Uterus (tissue), 4 donors: ENCODE data around the gene FAM107A. TPM values are rescaled to one million over a fixed set of nuclear protein-coding genes. Genes with fewer than 3 reads are reported as not detected.
A peak's percentile ranks its signal among the peaks of the same experiment; 100 is the strongest.

Source experiments
- DNase-seq, 2 donors: peaks; one replicate each; pipeline ENCODE4 v3.0.0-alpha.2; 2019 to 2020
- H3K27ac ChIP-seq, 2 donors: fragments of 200-600 bp; sonication (generic); 1 replicate in 1 of 2; 2 replicates in 1 of 2; pipeline ENCODE4 v1.5.1; 2016 to 2018
- H3K27me3 ChIP-seq, 2 donors: fragments of 200-600 bp; sonication (generic); one replicate each; pipeline ENCODE4 v1.5.1; 2018 to 2019; ENCODE audit warnings: control low read depth in 1 of 2
- H3K36me3 ChIP-seq, 2 donors: fragments of 200-600 bp; sonication (generic); one replicate each; pipeline ENCODE4 v1.5.1; 2019; ENCODE audit warnings: control low read depth in 1 of 2
- H3K4me1 ChIP-seq, 2 donors: fragments of 200-600 bp; sonication (generic); one replicate each; pipeline ENCODE4 v1.5.1; 2018 to 2019; ENCODE audit warnings: control low read depth in 1 of 2
- H3K4me3 ChIP-seq, 2 donors: fragments of 200-600 bp; sonication (generic); 1 replicate in 1 of 2; 2 replicates in 1 of 2; pipeline ENCODE4 v1.5.1; 2018 to 2019; ENCODE audit warnings: mild to moderate bottlenecking in 1 of 2
- H3K9me3 ChIP-seq, 2 donors: fragments of 200-600 bp; sonication (generic); one replicate each; pipeline ENCODE4 v1.5.1; 2019; ENCODE audit warnings: control low read depth in 1 of 2
- CTCF ChIP-seq, 4 experiments: fragments of 200-600 bp in 2 of 4; fragments of 450-650 bp in 2 of 4; sonication (generic) in 2 of 4; IDR thresholded peaks; one replicate each; pipeline ENCODE4 v1.5.1; 2016 to 2019; ENCODE audit warnings: antibody characterized with exemption in 4 of 4, mild to moderate bottlenecking in 2 of 4, moderate library complexity in 1 of 4
- POLR2A ChIP-seq, 2 donors: fragments of 450-650 bp; IDR thresholded peaks; one replicate each; pipeline ENCODE4 v1.6.1; 2016; ENCODE audit warnings: antibody characterized with exemption in 2 of 2, mild to moderate bottlenecking in 1 of 2, moderate library complexity in 1 of 2
- intact Hi-C: fragments of 100-400 bp; cut with DNase I; formaldehyde crosslinking; loops from one replicate; pipeline ENCODE4 v1.15.1; 2023; ENCODE audit warnings: low total_unique reads
- total RNA-seq, 4 donors: library from RNA; depleted of rRNA in 3 of 4; stranded (reverse); fragments of >200 nt in 3 of 4; gene quantifications; one replicate each; pipeline versions ENCODE4 v1.1.0 to v1.2.4, GENCODE V29; 2014 to 2023
- donor health status: DM: yes; HTN: yes; CAD: no.

Gene FAM107A
- total RNA-seq, 4 donors from 2014 or later: 16.2 to 140 (median 61.2) TPM

GRCh38 chr3:58572634-58573230 is 4.5 kb downstream of the FAM107A start:
- no peak for DNase-seq
- Histone ChIP-seq H3K9me3 (no peaks in the 10 kb centered on the region), H3K27ac (peak overlapping the region in 1 of 2 donors; percentile 15), H3K4me3 (no peak overlapping the region), H3K36me3 (no peaks in the 10 kb centered on the region), H3K27me3 (no peaks in the 10 kb centered on the region), H3K4me1 (no peaks in the 10 kb centered on the region)
- intact Hi-C loops: no loop called here
- TF ChIP-seq CTCF (IDR thresholded peaks at IDR 0.05): no peak
- TF ChIP-seq POLR2A (IDR thresholded peaks at IDR 0.05): no peak

DNA sequence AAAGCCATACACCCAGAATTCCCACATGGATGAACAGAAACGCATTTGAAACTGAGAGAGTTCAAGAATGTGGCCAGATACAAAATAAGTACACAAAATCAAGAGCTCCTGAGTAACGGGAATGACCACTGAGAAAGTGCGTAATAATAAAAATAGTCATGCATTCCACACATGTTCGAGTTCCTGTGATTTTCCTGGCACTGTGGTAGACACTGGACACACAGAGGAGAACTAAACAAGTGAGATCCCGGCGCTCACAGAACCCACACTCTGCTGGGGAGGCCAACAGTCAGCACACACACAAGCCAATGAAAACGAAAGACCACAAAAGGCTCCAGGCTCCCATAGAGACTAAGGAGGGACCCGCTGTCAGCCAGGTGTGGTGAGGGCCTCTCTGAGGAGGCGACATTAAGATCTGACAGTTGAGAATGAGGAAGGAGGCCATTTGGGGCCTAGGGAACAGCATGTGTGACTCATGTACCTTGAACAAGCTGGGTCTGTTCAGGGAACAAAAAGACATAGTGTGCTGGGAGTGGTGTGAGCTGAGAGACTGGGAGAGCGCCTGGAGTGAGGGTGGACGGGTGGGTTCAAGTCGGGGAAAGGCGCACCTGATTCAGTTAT is 5.1 kb downstream of the FAM107A start:
- intact Hi-C loops: no loop called here
- Histone ChIP-seq H3K27ac (no peak overlapping the region), H3K27me3 (no peaks in the 10 kb centered on the region), H3K9me3 (no peaks in the 10 kb centered on the region), H3K4me1 (no peaks in the 10 kb centered on the region), H3K36me3 (no peaks in the 10 kb centered on the region), H3K4me3 (no peak overlapping the region)
- DNase-seq: no peak
- TF ChIP-seq CTCF (IDR thresholded peaks at IDR 0.05): no peak
- TF ChIP-seq POLR2A (IDR thresholded peaks at IDR 0.05): no peak

DNA sequence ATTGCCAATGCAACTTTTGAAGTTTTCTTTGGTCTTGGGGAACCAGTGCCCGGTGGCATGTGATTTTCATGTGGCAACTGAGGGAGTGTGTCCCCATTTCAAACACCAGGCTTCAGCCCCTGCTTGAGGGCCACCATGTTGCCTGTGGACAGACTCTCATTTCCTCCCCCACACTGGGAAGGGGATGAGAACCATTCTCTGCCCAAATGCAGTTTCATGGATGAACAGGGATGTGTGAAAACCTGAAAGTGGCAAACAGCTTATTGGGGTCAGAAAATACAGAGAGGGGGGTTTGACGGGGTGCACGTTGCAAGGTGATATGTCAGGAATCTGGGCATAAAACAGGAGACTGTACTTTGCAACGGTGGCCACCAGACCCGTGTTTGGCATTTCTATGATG is 6.3 kb downstream of the FAM107A start:
- H3K4me1 ChIP-seq: no peaks in the 10 kb centered on the region
- no peak for TF ChIP-seq POLR2A (IDR thresholded peaks at IDR 0.05)
- no peak for TF ChIP-seq CTCF (IDR thresholded peaks at IDR 0.05)

GRCh38 chr3:58569287-58570001 is 7.7 kb downstream of the FAM107A start:
- no peaks in the 10 kb centered on the region for H3K36me3 ChIP-seq
- no peak for TF ChIP-seq CTCF (IDR thresholded peaks at IDR 0.05)
- TF ChIP-seq POLR2A (IDR thresholded peaks at IDR 0.05): no peak

More for the DNA sequence above, 6.3 kb downstream of the FAM107A start:
- DNase-seq: no peak
- no peaks in the 10 kb centered on the region for H3K27me3 ChIP-seq
- no peaks in the 10 kb centered on the region for H3K9me3 ChIP-seq
- no peak overlapping the region for H3K27ac ChIP-seq
- no peaks in the 10 kb centered on the region for H3K36me3 ChIP-seq
- intact Hi-C loops: no loop called here
- H3K4me3 ChIP-seq: no peak overlapping the region

More at GRCh38 chr3:58569287-58570001, 7.7 kb downstream of the FAM107A start:
- Histone ChIP-seq H3K27me3 (no peaks in the 10 kb centered on the region), H3K4me1 (no peaks in the 10 kb centered on the region), H3K27ac (no peak overlapping the region), H3K4me3 (no peak overlapping the region), H3K9me3 (no peaks in the 10 kb centered on the region)
- no peak for DNase-seq
- intact Hi-C loops: loop anchor here (10.0 kb wide), 1 partner anchor 65 kb away; no protein-coding TSS in a partner anchor
